HCT116 (cell line): ENCODE measurements around the gene MAOB.

Experiments used
- CBX3 ChIP-seq: IDR thresholded peaks from 2 replicates; pipeline ENCODE4 v1.6.1; 2012; ENCODE audit warnings: low read depth
- EZH2 ChIP-seq: fragments of 200-600 bp; sonication (generic); IDR thresholded peaks from 2 replicates; pipeline ENCODE4 v1.6.1; 2017; ENCODE audit warnings: antibody characterized with exemption, mixed run types
- POLR2A ChIP-seq: IDR thresholded peaks from 2 replicates; pipeline ENCODE4 v1.7.0; 2011; ENCODE audit warnings: borderline replicate concordance; ENCODE audit not compliant: insufficient read depth, insufficient read length; ENCODE audit errors: extremely low read depth
- POLR2AphosphoS5 ChIP-seq: IDR thresholded peaks from 2 replicates; pipeline ENCODE4 v1.6.1; 2011; ENCODE audit warnings: mild to moderate bottlenecking, low read depth, low read length, moderate library complexity
- TCF7L2 ChIP-seq: IDR thresholded peaks from 2 replicates; pipeline ENCODE4 v1.7.0; 2011; ENCODE audit warnings: borderline replicate concordance, inconsistent platforms; ENCODE audit not compliant: insufficient read depth, insufficient read length; ENCODE audit errors: extremely low read depth
- TF ChIP-seq, protein P1 (sequence below), 3 experiments: fragments of 200-600 bp in 1 of 3; sonication (generic) in 1 of 3; IDR thresholded peaks in 2 of 3; conservative IDR thresholded peaks in 1 of 3; 2 replicates each; pipeline ENCODE4 v1.5.1; 2012 to 2017; ENCODE audit warnings: low read depth in 2 of 3, low read length in 2 of 3, antibody characterized with exemption in 1 of 3, borderline replicate concordance in 1 of 3, control low read depth in 1 of 3, mild to moderate bottlenecking in 1 of 3, mixed read lengths in 1 of 3, mixed run types in 1 of 3, moderate library complexity in 1 of 3; ENCODE audit not compliant: insufficient read depth in 1 of 3
- TF ChIP-seq, protein P2 (sequence below): IDR thresholded peaks from 2 replicates; pipeline ENCODE4 v1.6.1; 2012
- TF ChIP-seq, protein P3 (sequence below): IDR thresholded peaks from 2 replicates; pipeline ENCODE4 v1.6.1; 2012; ENCODE audit warnings: low read depth

DNA sequence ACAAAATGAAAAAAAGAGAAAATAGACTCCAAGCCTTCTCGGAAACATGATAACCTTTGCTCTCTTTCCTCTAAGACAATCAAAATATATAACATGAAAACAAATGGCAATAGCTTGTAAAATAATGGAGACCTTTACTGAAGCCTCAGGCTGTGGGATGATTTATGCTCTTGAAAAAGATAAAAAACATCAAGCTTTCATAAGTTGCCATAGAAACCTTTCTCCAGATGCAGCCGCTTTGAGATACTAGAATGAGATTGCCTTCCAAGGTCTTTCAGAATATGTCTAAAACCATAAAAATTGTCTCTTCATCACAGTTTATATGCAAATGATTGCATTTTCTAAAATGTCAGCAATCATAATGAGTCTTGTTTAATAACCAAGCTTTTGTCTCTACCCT is 31.6 kb downstream of the MAOB start:
- no peak for TF ChIP-seq POLR2AphosphoS5
- TF ChIP-seq, protein P1, sequence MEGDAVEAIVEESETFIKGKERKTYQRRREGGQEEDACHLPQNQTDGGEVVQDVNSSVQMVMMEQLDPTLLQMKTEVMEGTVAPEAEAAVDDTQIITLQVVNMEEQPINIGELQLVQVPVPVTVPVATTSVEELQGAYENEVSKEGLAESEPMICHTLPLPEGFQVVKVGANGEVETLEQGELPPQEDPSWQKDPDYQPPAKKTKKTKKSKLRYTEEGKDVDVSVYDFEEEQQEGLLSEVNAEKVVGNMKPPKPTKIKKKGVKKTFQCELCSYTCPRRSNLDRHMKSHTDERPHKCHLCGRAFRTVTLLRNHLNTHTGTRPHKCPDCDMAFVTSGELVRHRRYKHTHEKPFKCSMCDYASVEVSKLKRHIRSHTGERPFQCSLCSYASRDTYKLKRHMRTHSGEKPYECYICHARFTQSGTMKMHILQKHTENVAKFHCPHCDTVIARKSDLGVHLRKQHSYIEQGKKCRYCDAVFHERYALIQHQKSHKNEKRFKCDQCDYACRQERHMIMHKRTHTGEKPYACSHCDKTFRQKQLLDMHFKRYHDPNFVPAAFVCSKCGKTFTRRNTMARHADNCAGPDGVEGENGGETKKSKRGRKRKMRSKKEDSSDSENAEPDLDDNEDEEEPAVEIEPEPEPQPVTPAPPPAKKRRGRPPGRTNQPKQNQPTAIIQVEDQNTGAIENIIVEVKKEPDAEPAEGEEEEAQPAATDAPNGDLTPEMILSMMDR (IDR thresholded peaks at IDR 0.05 in 2 of 3, conservative IDR thresholded peaks at IDR 0.05 in 1 of 3; ENCODE audit: borderline replicate concordance in 1 of 3, insufficient read depth in 1 of 3, low read depth in 2 of 3, low read length in 2 of 3): no peak
- no peak for TF ChIP-seq CBX3
- no peak for TF ChIP-seq EZH2
- TF ChIP-seq, protein P2, sequence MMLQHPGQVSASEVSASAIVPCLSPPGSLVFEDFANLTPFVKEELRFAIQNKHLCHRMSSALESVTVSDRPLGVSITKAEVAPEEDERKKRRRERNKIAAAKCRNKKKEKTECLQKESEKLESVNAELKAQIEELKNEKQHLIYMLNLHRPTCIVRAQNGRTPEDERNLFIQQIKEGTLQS: no peak
- no peak for TF ChIP-seq TCF7L2
- TF ChIP-seq, protein P3, sequence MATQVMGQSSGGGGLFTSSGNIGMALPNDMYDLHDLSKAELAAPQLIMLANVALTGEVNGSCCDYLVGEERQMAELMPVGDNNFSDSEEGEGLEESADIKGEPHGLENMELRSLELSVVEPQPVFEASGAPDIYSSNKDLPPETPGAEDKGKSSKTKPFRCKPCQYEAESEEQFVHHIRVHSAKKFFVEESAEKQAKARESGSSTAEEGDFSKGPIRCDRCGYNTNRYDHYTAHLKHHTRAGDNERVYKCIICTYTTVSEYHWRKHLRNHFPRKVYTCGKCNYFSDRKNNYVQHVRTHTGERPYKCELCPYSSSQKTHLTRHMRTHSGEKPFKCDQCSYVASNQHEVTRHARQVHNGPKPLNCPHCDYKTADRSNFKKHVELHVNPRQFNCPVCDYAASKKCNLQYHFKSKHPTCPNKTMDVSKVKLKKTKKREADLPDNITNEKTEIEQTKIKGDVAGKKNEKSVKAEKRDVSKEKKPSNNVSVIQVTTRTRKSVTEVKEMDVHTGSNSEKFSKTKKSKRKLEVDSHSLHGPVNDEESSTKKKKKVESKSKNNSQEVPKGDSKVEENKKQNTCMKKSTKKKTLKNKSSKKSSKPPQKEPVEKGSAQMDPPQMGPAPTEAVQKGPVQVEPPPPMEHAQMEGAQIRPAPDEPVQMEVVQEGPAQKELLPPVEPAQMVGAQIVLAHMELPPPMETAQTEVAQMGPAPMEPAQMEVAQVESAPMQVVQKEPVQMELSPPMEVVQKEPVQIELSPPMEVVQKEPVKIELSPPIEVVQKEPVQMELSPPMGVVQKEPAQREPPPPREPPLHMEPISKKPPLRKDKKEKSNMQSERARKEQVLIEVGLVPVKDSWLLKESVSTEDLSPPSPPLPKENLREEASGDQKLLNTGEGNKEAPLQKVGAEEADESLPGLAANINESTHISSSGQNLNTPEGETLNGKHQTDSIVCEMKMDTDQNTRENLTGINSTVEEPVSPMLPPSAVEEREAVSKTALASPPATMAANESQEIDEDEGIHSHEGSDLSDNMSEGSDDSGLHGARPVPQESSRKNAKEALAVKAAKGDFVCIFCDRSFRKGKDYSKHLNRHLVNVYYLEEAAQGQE: no peak
- no peak for TF ChIP-seq POLR2A
